GM23338 (cell line): ENCODE data around the gene LAMB1. TPM values are rescaled to one million over a fixed set of nuclear protein-coding genes. Genes with fewer than 3 reads are reported as not detected.
"Not testable (repeated sequence)": the region's sequence is repeated elsewhere in the genome, so short reads cannot be mapped to it uniquely, and the experiment has no call there.

ENCODE experiments used
- ATAC-seq: fragments of 200-7000 bp; cut with Tn5 transposase; 3 replicates; pipeline ENCODE4 v1.9.1; 2020
- DNase-seq: peaks from one replicate; pipeline ENCODE4 v3.0.0-alpha.2; 2015; ENCODE audit warnings: low spot score
- H2AFZ ChIP-seq: fragments of 200-600 bp; sonication (generic); 2 replicates; pipeline ENCODE4 v1.8.0; 2016; ENCODE audit warnings: antibody characterized with exemption, mild to moderate bottlenecking, moderate library complexity
- H3F3A ChIP-seq: fragments of 200-600 bp; sonication (generic); replicated peaks from 2 replicates; pipeline ENCODE4 v1.8.0; 2017; ENCODE audit warnings: antibody characterized with exemption, mixed run types, low read depth
- H3K27ac ChIP-seq: fragments of 200-600 bp; sonication (generic); 2 replicates; pipeline ENCODE4 v1.6.1; 2016; ENCODE audit warnings: low read depth
- H3K27me3 ChIP-seq: fragments of 200-600 bp; sonication (generic); 2 replicates; pipeline ENCODE4 v1.8.0; 2016; ENCODE audit warnings: mild to moderate bottlenecking, mixed run types, moderate library complexity; ENCODE audit not compliant: insufficient read depth
- H3K36me3 ChIP-seq: fragments of 200-600 bp; sonication (generic); 2 replicates; pipeline ENCODE4 v1.8.0; 2016; ENCODE audit warnings: mild to moderate bottlenecking; ENCODE audit not compliant: insufficient read depth
- H3K4me1 ChIP-seq: fragments of 200-600 bp; sonication (generic); 2 replicates; pipeline ENCODE4 v1.8.0; 2016; ENCODE audit warnings: mild to moderate bottlenecking, moderate library complexity; ENCODE audit not compliant: insufficient read depth
- H3K4me2 ChIP-seq: fragments of 200-600 bp; sonication (generic); 2 replicates; pipeline ENCODE4 v1.7.1; 2017; ENCODE audit warnings: mixed run types
- H3K4me3 ChIP-seq: fragments of 200-600 bp; sonication (generic); 2 replicates; pipeline ENCODE4 v1.6.1; 2016; ENCODE audit warnings: mixed run types
- H3K79me2 ChIP-seq: fragments of 200-600 bp; sonication (generic); replicated peaks from 2 replicates; pipeline ENCODE4 v1.8.0; 2017; ENCODE audit warnings: mild to moderate bottlenecking; ENCODE audit not compliant: insufficient read depth
- H3K9me2 ChIP-seq: fragments of 200-600 bp; sonication (generic); 2 replicates; pipeline ENCODE4 v1.8.0; 2017; ENCODE audit not compliant: insufficient read depth
- H4K20me1 ChIP-seq: fragments of 200-600 bp; sonication (generic); replicated peaks from 2 replicates; pipeline ENCODE4 v1.8.0; 2017; ENCODE audit warnings: mild to moderate bottlenecking; ENCODE audit not compliant: insufficient read depth
- H3K27ac Mint-ChIP-seq: 2 replicates; pipeline ENCODE4 v1.8.0; 2020; ENCODE audit warnings: inconsistent platforms, mild to moderate bottlenecking, moderate library complexity, mixed read lengths
- H3K27me3 Mint-ChIP-seq: 3 replicates; pipeline ENCODE4 v1.8.0; 2022; ENCODE audit warnings: low read depth, mild to moderate bottlenecking, moderate library complexity, mixed read lengths, inconsistent platforms; ENCODE audit not compliant: insufficient read depth, poor library complexity
- H3K36me3 Mint-ChIP-seq: 3 replicates; pipeline ENCODE4 v1.8.0; 2021; ENCODE audit warnings: low read depth, mild to moderate bottlenecking, inconsistent platforms, moderate library complexity, mixed read lengths
- H3K4me1 Mint-ChIP-seq: 3 replicates; pipeline ENCODE4 v1.8.0; 2020; ENCODE audit warnings: mild to moderate bottlenecking, inconsistent platforms, mixed read lengths
- H3K4me3 Mint-ChIP-seq: 3 replicates; pipeline ENCODE4 v1.8.0; 2021; ENCODE audit warnings: moderate library complexity, mild to moderate bottlenecking, inconsistent platforms, mixed read lengths
- H3K9me3 Mint-ChIP-seq: 3 replicates; pipeline ENCODE4 v1.8.0; 2020; ENCODE audit warnings: moderate library complexity, mild to moderate bottlenecking, inconsistent platforms, mixed read lengths
- EZH2 ChIP-seq: fragments of 200-600 bp; sonication (generic); IDR thresholded peaks from one replicate; pipeline ENCODE4 v1.8.0; 2017; ENCODE audit warnings: antibody characterized with exemption, mild to moderate bottlenecking, low read depth; ENCODE audit not compliant: unreplicated experiment
- EZH2phosphoT487 ChIP-seq: fragments of 200-600 bp; sonication (generic); IDR thresholded peaks from one replicate; pipeline ENCODE4 v1.8.1; 2018; ENCODE audit warnings: antibody characterized with exemption; ENCODE audit not compliant: unreplicated experiment
- NANOG ChIP-seq: IDR thresholded peaks from 2 replicates; pipeline ENCODE4 v1.6.1; 2016; ENCODE audit warnings: antibody characterized with exemption, borderline replicate concordance
- POLR2AphosphoS5 ChIP-seq: IDR thresholded peaks from 2 replicates; pipeline ENCODE4 v1.6.1; 2016; ENCODE audit warnings: antibody characterized with exemption, low read depth
- STAT1 ChIP-seq: IDR thresholded peaks from one replicate; pipeline ENCODE4 v1.6.1; 2016; ENCODE audit warnings: antibody characterized with exemption; ENCODE audit not compliant: unreplicated experiment
- ZNF331 ChIP-seq: fragments of 250-450 bp; sonication (Bioruptor Pico); IDR thresholded peaks from 2 replicates; pipeline ENCODE4 v1.5.0; 2020; ENCODE audit warnings: low read depth, mild to moderate bottlenecking, moderate library complexity
- polyA plus RNA-seq: library from polyadenylated mRNA; unstranded; fragments of >200 nt; fragmentation: Nextera tagmentation; extraction: Ambion mirVana; gene quantifications from 2 replicates; pipeline ENCODE4 v1.2.1, GENCODE V29; 2016
- total RNA-seq: library from RNA; depleted of rRNA; stranded (reverse); fragments of >200 nt; shearing (Covaris generic); gene quantifications from 2 replicates; pipeline ENCODE4 v1.2.3, GENCODE V29; 2014
- TF ChIP-seq, protein P1 (sequence below): IDR thresholded peaks from one replicate; pipeline ENCODE4 v1.6.1; 2018; ENCODE audit warnings: antibody characterized with exemption; ENCODE audit not compliant: unreplicated experiment
- TF ChIP-seq, protein P2 (sequence below): fragments of 250-450 bp; sonication (Bioruptor Pico); IDR thresholded peaks from 2 replicates; pipeline ENCODE4 v1.5.0; 2020; ENCODE audit warnings: mild to moderate bottlenecking, moderate library complexity

The LAMB1 gene
- total and polyA plus RNA-seq, 2 experiments from 2014 or later = 53.5 to 57.8 TPM

DNA sequence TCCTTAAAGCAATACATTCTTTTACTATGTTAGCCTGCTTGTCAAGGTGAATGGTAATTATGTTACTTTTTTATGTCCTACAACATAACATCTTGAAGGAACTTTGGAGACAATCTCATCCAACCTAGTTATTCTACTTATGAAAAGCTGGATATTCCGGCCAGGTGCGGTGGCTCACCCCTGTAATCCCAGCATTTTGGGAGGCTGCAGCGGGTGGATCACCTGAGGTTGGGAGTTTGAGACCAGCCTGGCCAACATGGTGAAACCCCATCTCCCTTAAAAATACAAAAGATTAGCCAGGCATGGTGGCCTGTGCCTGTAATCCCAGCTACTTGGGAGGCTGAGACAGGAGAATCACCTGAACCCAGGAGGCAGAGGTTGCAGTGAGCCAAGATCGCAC lies 46.0 kb downstream of the LAMB1 start:
- H3K4me3 ChIP-seq, H3K9me3 Mint-ChIP-seq, H3K4me2 ChIP-seq, H3K9me2 ChIP-seq, ATAC-seq, H3F3A ChIP-seq, H3K27ac Mint-ChIP-seq, H3K79me2 ChIP-seq, H3K4me3 Mint-ChIP-seq, H4K20me1 ChIP-seq, DNase-seq, H2AFZ ChIP-seq, H3K27me3 Mint-ChIP-seq, H3K27me3 ChIP-seq, H3K27ac ChIP-seq, H3K36me3 ChIP-seq: not testable (repeated sequence)
- H3K4me1 Mint-ChIP-seq = peaks cover 48% of the 10 kb centered on the region
- H3K4me1 ChIP-seq = peaks cover 29% of the 10 kb centered on the region
- peaks cover 39% of the 10 kb centered on the region for H3K36me3 Mint-ChIP-seq

DNA sequence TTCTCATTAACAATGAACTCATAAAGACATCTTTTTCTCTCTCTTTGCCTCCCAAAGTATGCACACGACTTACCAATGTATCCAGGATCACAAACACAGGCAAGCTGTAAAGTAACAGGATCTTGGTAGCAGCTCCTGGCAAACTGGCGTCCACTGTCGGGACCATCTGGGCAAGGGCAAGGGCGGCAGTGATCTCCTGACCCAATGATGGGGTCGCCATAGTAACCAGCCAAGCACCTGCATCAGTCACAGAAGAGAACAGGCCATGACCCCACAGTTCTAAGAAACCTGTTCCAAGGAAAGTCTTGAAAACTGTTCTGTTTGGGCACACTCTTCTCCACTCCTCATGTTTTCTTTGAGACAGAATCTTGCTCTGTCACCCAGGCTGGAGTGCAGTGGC lies 47.6 kb downstream of the LAMB1 start:
- Histone ChIP-seq H3K9me2 (no peaks in the 10 kb centered on the region), H3K79me2 (no peaks in the 10 kb centered on the region), H3K27me3 (no peaks in the 10 kb centered on the region), H3F3A (no peaks in the 10 kb centered on the region), H2AFZ (no peak overlapping the region), H3K4me3 (no peak overlapping the region), H3K27ac (no peak overlapping the region), H3K4me1 (peaks cover 37% of the 10 kb centered on the region), H4K20me1 (no peaks in the 10 kb centered on the region), H3K36me3 (0 out of 2 replicates have a peak, but pooled peaks cover under 1% of the 10 kb centered on the region), H3K4me2 (no peak overlapping the region)
- Mint-ChIP-seq H3K4me3 (no peak overlapping the region), H3K27me3 (peaks cover 6% of the 10 kb centered on the region), H3K27ac (no peak overlapping the region), H3K9me3 (no peaks in the 10 kb centered on the region), H3K4me1 (peaks cover 53% of the 10 kb centered on the region), H3K36me3 (peaks cover 43% of the 10 kb centered on the region)
- TF ChIP-seq, protein P1, sequence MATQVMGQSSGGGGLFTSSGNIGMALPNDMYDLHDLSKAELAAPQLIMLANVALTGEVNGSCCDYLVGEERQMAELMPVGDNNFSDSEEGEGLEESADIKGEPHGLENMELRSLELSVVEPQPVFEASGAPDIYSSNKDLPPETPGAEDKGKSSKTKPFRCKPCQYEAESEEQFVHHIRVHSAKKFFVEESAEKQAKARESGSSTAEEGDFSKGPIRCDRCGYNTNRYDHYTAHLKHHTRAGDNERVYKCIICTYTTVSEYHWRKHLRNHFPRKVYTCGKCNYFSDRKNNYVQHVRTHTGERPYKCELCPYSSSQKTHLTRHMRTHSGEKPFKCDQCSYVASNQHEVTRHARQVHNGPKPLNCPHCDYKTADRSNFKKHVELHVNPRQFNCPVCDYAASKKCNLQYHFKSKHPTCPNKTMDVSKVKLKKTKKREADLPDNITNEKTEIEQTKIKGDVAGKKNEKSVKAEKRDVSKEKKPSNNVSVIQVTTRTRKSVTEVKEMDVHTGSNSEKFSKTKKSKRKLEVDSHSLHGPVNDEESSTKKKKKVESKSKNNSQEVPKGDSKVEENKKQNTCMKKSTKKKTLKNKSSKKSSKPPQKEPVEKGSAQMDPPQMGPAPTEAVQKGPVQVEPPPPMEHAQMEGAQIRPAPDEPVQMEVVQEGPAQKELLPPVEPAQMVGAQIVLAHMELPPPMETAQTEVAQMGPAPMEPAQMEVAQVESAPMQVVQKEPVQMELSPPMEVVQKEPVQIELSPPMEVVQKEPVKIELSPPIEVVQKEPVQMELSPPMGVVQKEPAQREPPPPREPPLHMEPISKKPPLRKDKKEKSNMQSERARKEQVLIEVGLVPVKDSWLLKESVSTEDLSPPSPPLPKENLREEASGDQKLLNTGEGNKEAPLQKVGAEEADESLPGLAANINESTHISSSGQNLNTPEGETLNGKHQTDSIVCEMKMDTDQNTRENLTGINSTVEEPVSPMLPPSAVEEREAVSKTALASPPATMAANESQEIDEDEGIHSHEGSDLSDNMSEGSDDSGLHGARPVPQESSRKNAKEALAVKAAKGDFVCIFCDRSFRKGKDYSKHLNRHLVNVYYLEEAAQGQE = no peak
- TF ChIP-seq POLR2AphosphoS5 = no peak
- no peak for TF ChIP-seq STAT1
- no peak for DNase-seq
- no peak for ATAC-seq

DNA sequence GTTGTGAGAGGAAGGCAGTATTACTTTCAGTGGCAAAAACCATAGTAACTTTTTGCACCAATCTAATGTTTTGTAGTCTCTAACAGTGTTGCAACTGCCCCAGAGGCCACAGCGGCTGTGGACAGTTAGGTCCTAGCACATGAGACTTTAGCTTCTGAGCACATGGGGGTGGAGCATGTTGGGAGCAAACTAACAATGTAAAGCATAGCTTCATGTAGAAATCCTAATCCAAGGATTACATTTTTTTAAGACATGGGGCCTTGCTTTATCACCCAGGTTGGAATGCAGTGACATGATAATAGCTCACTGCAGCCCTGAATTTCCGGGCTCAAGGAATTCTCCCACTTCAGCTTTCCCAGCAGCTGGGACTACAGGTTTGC lies 49.0 kb downstream of the LAMB1 start:
- no peak overlapping the region for H3K27ac Mint-ChIP-seq
- no peaks in the 10 kb centered on the region for H3K36me3 ChIP-seq
- H3K27me3 ChIP-seq = no peaks in the 10 kb centered on the region
- no peak overlapping the region for H3K4me3 ChIP-seq
- peaks cover 30% of the 10 kb centered on the region for H3K36me3 Mint-ChIP-seq
- no peak overlapping the region for H3K27ac ChIP-seq
- H2AFZ ChIP-seq = no peak overlapping the region
- H3K4me1 Mint-ChIP-seq = peaks cover 38% of the 10 kb centered on the region
- H3K79me2 ChIP-seq = no peaks in the 10 kb centered on the region
- no peaks in the 10 kb centered on the region for H3K9me2 ChIP-seq
- ATAC-seq (no peak), DNase-seq (no peak)
- H3K27me3 Mint-ChIP-seq = peaks cover 6% of the 10 kb centered on the region
- no peak overlapping the region for H3K4me3 Mint-ChIP-seq
- H4K20me1 ChIP-seq = no peaks in the 10 kb centered on the region
- H3K4me1 ChIP-seq = peaks cover 24% of the 10 kb centered on the region
- no peaks in the 10 kb centered on the region for H3K9me3 Mint-ChIP-seq
- no peaks in the 10 kb centered on the region for H3F3A ChIP-seq
- H3K4me2 ChIP-seq = no peak overlapping the region; the same call in 1 of the 2 replicates
- TF ChIP-seq, protein P2, sequence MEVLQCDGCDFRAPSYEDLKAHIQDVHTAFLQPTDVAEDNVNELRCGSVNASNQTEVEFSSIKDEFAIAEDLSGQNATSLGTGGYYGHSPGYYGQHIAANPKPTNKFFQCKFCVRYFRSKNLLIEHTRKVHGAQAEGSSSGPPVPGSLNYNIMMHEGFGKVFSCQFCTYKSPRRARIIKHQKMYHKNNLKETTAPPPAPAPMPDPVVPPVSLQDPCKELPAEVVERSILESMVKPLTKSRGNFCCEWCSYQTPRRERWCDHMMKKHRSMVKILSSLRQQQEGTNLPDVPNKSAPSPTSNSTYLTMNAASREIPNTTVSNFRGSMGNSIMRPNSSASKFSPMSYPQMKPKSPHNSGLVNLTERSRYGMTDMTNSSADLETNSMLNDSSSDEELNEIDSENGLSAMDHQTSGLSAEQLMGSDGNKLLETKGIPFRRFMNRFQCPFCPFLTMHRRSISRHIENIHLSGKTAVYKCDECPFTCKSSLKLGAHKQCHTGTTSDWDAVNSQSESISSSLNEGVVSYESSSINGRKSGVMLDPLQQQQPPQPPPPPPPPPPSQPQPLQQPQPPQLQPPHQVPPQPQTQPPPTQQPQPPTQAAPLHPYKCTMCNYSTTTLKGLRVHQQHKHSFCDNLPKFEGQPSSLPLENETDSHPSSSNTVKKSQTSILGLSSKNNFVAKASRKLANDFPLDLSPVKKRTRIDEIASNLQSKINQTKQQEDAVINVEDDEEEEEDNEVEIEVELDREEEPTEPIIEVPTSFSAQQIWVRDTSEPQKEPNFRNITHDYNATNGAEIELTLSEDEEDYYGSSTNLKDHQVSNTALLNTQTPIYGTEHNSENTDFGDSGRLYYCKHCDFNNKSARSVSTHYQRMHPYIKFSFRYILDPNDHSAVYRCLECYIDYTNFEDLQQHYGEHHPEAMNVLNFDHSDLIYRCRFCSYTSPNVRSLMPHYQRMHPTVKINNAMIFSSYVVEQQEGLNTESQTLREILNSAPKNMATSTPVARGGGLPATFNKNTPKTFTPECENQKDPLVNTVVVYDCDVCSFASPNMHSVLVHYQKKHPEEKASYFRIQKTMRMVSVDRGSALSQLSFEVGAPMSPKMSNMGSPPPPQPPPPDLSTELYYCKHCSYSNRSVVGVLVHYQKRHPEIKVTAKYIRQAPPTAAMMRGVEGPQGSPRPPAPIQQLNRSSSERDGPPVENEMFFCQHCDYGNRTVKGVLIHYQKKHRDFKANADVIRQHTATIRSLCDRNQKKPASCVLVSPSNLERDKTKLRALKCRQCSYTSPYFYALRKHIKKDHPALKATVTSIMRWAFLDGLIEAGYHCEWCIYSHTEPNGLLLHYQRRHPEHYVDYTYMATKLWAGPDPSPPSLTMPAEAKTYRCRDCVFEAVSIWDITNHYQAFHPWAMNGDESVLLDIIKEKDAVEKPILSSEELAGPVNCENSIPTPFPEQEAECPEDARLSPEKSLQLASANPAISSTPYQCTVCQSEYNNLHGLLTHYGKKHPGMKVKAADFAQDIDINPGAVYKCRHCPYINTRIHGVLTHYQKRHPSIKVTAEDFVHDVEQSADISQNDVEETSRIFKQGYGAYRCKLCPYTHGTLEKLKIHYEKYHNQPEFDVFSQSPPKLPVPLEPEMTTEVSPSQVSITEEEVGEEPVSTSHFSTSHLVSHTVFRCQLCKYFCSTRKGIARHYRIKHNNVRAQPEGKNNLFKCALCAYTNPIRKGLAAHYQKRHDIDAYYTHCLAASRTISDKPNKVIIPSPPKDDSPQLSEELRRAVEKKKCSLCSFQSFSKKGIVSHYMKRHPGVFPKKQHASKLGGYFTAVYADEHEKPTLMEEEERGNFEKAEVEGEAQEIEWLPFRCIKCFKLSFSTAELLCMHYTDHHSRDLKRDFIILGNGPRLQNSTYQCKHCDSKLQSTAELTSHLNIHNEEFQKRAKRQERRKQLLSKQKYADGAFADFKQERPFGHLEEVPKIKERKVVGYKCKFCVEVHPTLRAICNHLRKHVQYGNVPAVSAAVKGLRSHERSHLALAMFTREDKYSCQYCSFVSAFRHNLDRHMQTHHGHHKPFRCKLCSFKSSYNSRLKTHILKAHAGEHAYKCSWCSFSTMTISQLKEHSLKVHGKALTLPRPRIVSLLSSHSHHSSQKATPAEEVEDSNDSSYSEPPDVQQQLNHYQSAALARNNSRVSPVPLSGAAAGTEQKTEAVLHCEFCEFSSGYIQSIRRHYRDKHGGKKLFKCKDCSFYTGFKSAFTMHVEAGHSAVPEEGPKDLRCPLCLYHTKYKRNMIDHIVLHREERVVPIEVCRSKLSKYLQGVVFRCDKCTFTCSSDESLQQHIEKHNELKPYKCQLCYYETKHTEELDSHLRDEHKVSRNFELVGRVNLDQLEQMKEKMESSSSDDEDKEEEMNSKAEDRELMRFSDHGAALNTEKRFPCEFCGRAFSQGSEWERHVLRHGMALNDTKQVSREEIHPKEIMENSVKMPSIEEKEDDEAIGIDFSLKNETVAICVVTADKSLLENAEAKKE (CRISPR knock-in tag) = no peak
- TF ChIP-seq EZH2 = no peak
- TF ChIP-seq NANOG = no peak
- TF ChIP-seq EZH2phosphoT487 = no peak
- TF ChIP-seq ZNF331 (CRISPR knock-in tag) = no peak
